ENCODE data around the gene ZBED1.
"Not testable (repeated sequence)": the region's sequence is repeated elsewhere in the genome, so short reads cannot be mapped to it uniquely, and the experiment has no call there.

ZBED1 gene

GRCh38 chrX:2517055-2517454 lies 16.3 kb upstream of the ZBED1 start:
- no peak for DNase-seq

DNA sequence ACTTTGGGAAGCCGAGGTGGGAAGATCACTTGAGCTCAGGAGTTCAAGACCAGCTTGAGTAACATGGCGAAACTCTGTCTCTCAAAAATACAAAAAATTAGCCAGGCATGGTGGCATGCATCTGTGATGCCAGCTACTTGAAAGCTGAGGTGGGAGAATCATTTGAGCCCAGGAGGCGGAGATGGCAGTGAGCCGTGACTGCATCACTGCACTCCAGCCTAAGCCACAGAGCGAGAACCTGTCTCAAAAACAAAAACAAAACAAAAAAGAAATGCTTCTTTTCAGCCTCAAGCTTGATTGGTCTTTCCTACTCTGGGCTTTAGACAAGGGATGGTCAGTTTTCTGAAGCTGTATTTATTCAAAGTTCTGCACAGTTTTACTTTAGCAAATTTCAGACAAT lies 15.8 kb upstream of the ZBED1 start:
- no peak for DNase-seq

GRCh38 chrX:2514131-2514530 lies 13.4 kb upstream of the ZBED1 start:
- DNase-seq, result no peak

DNA sequence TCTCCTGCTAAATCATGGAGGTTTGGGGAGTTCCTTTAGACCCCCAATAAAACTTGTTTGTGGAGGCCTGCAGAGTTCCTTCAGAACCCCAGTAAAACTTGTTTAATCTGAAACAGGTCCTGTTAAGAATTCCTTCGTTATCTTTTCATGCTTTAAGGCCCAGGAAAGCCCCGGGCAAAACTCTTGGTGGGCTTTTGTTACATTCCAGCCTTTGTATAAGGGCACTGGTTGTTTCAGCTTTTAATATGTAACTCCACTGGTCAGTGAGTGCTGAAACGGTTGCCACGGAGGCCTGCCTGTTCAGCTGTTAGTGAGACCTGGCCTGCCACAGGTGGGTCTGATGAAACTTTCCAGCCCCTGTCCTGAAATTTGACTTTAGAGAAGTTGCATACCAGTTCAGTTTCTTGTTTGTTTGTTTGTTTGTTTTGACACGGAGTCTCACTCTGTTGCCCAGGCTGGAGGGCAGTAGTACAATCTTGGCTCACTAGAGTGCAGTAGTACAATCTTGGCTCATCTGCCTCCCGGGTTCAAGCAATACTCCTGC lies 12.4 kb upstream of the ZBED1 start:
- DNase-seq, result no peak

DNA sequence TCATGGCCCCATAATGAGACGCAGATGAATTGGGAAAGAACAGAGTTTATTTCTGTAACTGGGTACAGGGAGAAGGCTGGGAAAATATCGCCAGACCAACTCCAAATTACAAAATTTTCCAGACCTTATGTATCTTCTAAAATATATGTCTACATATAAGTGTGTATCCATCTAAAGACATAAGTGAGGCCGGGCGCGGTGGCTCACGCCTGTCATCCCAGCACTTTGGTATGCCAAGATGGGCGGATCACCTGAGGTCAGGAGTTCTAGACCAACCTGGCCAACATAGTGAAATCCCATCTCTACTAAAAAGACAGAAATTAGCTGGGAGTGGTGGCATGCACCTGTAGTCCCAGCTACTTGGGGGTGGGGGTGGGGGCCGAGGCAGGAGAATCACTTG lies 11.7 kb upstream of the ZBED1 start:
- no peak for DNase-seq

GRCh38 chrX:2511326-2511725 lies 10.6 kb upstream of the ZBED1 start:
- no peak for DNase-seq

- no peak for DNase-seq
These were observed 8.0 kb upstream of the ZBED1 start for GRCh38 chrX:2508648-2509335.

DNA sequence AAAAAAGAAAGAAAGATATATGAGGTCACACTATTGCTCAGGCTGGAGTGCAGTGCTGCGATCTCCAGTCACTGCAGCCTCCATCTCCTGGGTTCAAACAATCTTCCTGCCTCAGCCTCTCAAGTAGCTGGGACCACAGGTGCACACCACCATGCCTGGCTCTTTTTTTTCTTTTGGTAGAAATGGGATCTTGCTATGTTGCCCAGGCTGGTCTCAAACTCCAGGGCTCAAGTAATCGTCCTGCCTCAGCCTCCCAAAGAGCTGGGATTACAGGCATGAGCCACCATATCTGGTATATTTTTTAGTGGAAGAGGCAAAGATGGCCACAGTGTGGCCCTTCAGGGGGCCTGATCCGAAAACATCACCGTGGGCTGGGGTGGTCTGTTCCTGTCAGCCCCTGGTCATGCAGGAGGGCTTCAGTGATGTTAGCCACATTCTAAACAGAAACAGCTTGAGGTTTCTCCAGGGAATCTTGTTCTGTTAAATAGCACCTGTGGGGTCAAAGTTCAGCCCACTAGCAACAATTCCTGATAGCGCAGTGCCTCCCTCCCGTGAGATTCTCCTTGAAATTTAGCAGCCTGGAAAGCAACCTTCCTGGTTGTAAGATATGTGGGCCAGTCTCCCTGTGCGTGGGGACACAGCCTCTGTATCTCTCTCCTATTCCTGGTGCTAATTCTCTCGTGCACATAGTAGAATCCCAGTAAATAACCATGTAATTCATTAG lies 7.3 kb upstream of the ZBED1 start:
- no peak for DNase-seq

DNA sequence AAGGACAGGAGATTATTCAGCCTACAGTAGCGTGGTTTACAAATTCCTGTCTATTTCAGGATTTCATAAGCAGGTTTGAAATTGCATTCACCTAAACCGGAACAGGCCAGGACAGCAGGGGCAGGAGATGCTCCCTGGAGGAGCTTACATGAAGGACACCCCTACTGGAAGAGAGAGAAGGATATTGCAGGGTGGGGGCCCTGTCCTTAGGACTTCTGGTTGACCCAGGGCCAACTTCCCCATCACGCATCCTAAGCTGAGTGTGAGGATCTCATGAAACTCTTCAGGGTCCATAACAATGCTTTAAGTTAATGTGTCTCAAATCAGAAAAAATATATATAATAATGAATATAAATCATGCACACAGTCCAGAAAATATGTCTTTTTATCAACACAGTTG lies 6.4 kb upstream of the ZBED1 start:
- no peak for DNase-seq

- DNase-seq, result not testable (repeated sequence)
These were observed 4.6 kb upstream of the ZBED1 start for GRCh38 chrX:2505341-2505740.

DNA sequence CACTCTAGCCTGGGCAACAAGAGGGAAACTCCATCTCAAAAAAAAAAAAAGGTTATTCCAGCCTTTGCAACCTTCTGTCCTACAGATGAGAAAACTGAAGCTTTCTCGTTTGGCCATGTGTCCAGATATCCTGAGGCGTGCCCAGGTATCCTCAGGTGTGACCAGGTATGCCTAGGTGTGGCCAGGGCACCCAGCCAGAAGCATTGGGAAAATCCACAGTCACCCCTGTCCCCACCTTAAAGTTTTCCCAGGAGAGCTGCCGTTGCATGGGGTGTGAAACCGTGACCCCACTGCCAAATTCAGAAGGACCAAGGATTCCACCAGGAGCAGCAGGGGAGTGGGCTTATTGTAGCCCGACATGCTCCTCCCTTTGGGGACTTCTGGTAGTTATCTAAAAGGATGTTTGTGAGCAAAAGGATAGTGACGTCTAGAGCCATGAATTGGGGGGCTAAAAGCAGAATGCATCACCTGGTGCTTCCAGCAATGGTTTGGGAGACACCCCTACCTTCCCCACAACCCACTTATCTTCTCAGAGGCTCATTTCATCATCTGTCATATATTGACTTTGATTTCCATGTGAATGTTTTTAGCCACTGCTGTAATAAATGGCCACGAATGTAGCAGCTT lies 4.0 kb upstream of the ZBED1 start:
- DNase-seq, result no peak

GRCh38 chrX:2503591-2504500 lies 3.1 kb upstream of the ZBED1 start:
- DNase-seq, result no peak

DNA sequence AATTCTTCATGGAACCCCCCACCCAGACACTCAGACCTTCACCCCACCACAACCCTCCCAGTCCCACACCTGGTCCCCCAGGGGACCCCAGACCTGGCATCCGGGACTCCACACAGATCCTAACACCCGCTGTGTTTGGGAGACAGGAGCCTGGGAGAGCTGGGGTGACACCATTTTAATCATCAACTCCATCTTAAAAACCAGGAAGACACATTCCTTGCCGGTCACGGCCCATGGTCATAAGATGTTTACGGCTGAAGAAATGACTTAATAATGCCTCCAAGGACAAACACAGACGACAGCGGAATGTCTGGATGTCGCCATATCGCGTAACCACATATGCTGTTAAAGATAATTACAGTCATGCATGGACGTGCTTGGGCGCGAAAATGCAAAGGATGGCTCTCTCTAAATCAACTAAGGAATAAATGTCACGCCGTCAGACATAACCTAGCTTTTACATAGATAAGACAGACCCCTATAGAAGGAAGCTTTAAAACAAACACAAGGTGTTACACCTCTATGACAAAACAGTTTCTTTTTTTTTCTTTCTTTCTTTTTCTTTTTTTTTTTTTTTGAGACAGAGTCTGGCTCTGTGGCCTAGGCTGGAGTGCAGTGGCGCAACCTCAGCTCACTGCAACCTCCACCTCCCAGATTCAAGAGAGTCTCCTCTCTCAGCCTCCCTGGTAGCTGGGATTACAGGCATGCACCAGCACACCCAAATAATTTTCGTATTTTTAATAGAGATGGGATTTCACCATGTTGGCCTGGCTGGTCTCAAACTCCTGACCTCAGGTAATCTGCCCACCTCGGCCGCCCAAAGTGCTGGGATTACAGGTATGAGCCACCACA lies 2.1 kb upstream of the ZBED1 start:
- DNase-seq, result no peak

- no peak for DNase-seq
These were observed 1.4 kb upstream of the ZBED1 start for GRCh38 chrX:2502120-2502667.

DNA sequence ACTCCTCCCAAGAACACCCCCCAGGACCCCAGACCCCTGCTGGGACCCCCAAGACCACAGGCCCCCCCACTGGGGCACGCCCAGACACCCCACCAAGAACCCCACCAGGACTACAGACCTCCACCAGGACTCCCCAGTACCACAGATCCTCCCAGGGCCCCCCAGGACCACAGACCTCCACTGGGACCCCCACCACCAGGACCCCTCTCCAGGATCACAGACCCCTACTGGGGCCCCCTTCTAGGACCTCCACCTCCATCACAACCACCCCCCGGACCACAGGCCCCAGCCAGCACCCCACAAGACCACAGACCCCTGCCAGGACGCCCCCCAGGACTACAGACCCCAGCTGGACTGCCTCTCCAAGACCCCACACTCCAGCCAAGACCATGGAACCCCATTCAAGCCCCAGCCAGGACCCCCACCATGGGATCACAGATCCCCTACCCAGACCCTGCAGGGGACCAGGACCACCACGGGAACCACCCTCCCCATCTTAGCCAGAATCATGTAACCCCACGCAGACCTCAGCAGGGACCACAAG lies 855 bp upstream of the ZBED1 start:
- no peak for DNase-seq

DNA sequence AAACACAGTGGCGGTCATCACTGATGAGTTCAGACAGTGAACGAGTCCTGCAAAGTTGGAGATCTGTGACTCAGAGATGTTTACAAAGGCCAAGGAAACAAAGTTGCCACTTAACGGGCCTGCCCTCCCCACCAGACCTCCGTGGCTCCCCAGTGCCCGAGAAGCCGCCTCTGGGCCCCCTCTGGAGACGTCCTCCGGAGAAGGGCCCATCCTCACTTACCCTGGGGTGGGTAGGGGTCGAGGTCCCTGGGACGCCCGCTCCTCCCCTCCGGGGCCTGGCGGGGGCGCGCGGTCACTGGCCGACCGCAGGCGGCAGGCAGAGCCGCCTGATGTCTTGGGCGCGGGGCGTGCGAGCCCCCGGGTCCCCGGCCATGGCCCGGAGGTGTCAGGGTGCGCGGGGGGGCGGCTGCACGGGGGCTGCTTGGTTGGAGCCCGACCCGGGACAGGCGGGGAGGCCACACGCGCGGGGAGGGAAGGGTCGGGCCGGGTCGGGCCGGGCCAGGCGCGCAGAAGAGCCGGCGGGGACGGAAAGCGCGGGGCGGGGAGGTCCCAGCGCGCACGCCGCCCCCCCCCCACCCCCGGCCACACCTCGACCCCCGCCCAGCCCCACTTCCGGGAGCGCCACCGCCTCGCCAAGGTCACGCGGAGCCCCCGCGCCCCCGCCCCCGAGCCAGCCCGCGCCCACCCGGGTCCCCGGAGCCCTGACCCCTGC lies 529 bp downstream of the ZBED1 start:
- DNase-seq, result no peak

DNA sequence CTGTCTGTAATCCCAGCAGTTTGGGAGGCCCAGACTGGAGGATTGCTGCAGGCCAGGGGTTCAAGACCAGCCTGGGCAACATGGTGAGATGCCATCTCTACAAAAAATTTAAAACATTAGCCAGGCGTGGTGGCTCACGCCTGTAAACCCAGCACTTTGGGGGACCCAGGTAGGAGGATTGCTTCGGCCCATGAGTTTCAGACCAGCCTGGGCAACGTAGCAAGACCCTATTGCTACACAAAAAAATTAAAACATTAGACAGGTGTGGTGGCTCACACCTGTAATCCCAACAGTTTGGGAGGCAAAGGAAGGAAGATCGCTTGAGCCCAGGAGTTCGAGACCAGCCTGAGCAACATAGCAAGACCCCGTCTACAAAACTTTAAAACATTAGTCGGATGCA lies 1.3 kb downstream of the ZBED1 start:
- DNase-seq, result no peak

DNA sequence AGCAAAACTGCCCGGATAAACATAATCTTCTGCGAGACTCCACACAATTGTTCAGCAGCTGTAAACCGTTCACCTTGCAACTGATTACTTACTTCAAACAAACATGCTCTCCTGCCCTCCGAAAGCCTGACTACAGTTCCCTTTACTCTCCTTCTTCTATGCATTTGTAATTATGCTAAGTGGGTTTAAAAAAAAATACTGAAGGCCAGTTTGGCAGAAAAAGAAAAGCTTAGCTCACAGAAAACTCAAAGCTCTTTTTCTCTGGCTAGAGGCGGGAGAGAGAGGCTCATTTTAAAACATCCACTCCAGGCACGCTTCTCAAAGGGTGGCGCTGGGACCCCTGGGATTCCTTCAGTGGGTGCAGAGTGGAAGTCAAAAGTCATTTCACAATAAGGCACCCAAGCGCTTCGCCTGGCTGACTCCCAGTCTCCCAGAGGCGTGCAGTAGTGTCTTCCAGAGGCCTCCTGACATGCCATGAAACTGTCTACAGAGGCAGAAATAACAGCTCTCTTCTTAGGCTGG lies 1.9 kb downstream of the ZBED1 start:
- DNase-seq, result no peak

DNA sequence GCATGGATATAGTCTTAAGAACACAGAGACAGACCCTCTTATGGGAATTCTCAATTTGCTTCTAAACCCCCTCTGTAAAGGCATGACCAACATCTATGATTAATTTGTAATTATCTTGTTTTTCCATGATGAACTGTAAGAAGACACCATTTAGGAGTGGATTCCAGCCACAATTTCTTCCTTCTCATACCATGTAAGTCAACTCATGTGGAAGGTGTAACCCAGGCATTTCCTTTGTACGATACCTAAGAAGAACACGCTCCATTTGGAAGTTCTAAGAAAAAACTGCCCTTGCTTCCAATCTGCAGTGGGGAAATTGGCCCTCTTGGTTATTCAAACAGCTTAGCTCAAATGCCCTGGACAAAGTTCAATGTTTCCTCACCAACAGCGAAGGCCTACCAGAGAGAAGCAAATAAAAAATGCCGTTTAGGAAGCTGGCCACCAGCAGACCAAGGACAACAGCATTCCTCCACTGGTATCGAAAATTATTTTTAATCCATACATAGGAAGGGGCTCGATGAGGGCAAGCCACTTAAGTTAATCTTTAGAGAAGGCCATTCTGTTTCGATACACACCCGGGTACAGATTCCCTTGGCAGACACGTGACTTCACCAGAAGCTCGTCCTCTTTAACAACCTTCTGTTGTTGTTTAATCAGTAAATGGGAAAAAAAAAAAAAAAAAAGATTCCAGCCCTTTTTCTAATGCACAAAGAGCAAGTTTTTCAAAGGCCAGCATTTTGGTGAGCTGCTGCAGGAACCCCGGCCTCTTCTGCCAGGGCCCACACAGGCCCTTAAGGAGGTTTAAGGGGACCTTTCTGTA lies 2.6 kb downstream of the ZBED1 start:
- DNase-seq, result no peak

GRCh38 chrX:2495595-2495994 lies 5.2 kb downstream of the ZBED1 start:
- DNase-seq, result no peak

Measured in SHP77 (cell line).